Stimulated activated CD4-positive, alpha-beta T cell treated with anti-CD3 and anti-CD28 coated beads, Interleukin-4, amount 100 ng/mL, for 24 hours (primary cell): ENCODE measurements around the gene TBC1D22A.

Source experiments
- DNase-seq: peaks from one replicate; pipeline ENCODE4 v3.0.0-alpha.2; 2020

TBC1D22A gene

DNA sequence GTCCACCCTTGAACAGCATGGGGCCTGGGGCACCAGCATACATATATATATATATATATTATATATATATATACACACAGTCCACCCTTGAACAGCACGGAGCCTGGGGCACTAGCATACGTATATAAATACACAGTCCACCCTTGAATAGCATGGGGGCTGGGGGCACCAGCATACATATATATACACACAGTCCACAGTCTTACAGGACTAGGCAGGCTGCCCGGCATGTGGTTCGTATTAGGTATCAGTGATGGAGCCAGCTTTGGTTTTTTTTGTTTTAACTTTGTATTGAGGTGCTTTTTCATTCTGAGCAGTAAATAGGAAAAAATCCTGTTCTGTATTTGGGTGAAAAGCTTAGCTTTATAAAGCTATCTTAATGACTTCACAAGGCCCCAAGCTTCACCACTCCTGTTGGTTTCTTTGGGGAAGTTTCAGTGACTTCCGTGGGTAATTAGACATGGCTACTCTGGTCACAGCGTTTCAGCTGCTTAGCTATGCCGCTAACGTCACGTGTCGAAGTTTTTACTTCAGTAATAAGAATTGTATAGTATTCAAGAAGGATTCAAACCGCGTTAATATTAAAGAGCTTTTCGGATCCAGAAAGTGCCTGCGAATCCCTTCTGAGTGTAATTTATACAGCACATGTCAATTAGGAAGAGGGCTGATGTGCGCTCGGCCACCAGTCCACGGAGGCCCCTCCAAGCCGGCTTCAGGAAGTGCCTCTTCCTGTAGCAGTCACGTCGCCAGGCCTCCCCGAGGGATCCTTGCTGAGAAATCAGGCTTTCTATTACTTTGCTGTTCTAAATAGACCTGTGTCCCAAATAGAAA, 179.7 kb downstream of the TBC1D22A start:
- no peak for DNase-seq

DNA sequence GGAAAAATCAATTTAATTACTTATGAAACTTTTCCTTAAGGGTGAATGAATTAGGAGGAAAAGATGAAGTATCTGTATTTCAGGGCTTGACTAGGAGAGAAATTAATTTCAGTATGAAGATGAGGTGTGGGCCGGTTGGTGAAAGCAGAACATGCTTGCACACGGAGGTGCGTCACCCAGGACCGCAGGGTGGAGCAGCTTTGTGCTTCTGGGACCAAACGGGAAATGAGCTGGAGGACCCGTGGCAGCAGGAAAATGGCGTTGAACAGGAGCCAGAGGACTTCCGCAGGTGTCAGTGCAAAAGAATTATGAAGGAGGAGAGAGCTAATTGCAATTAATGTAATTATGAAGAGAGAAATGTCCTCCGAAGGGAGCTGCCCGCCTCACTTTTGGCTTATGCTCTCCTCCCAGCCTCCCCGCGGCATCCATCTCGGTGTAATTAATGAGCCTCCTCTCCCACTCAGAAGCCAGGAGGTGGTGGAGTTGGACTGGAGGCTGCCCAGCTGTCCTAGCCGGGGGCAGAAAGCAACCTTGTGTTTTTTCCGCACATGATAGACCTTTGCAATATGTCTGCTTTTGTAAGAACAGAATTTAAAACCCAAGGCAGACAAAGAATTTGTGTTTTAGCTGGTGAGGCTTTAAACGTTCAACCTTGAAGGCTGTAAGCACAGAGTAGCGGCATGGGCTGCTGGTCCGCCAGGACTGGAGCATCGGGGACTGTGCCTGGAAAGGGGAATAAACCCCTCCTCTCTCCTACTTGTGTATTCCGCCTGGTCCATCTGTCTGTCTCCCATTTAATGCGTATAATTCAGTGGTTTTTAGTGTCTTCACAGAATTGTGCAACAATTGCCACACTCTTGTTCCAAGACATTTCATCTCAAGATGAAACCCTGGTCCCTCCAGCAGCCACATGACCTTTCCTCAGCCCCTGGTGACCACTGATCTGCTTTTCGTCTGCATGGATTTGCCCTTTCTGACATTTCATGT, 180.6 kb downstream of the TBC1D22A start:
- no peak for DNase-seq

- DNase-seq, result no peak
Observed at GRCh38 chr22:46945481-46945880, 183.0 kb downstream of the TBC1D22A start.

- DNase-seq, result no peak
Observed at GRCh38 chr22:46946383-46946962, 184.0 kb downstream of the TBC1D22A start.

GRCh38 chr22:46947516-46948257, 185.2 kb downstream of the TBC1D22A start:
- DNase-seq, result no peak

DNA sequence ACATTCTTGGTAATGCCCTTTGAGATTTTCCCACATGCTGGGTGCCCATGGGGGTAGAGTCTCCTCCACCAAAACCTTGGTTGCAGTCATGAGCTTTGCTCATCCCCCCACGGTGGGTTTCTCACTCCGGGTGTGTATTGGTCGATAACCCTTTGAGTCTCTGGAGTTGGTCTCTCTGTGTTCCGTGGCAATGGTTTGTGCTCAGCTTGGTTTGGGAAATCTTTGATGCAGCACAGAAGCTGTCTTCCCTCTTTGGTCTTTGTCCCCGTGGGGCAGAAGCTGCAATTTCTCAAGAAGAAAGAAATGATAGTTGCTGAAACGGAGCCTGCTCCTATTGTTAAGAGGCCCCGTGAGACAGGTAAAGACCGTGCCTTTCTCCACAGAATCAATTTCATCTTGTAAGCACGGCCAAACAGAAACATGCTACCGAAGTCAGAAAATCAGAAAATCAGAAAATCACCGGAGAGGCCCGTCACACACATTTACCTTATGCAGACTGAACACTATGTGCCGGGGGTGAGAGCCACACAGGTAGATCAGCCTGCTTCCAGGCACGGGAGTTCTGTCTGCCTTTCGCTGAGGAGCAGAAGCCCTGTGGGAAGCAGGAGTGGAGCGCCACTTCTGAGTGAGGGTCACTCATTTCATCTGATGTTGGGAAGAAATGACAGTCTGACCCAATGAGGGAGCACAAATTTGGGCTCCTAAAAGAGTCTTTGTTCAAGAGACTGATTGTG, 186.1 kb downstream of the TBC1D22A start:
- DNase-seq, result no peak

- DNase-seq, result no peak
Observed at GRCh38 chr22:46951350-46951749, 188.9 kb downstream of the TBC1D22A start.

DNA sequence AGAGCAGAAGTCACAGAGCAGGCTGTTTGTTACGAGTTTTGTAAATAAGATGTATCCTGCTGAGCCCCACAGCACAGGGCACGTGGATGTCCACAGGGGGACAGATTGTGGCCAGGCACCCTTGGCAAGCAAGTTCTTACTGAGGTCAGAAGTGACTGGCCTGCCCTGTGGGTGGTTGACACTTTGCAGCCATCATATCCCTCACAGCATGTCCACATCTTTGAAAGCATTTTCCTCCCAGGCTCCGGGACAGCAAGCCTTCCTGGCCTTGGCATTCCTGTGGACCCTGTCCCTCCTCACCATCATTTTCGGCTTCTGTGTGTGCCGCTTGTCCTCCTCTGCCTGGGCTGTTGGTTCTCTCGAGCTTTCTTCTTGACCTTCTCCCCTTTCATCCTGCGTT, 189.5 kb downstream of the TBC1D22A start:
- no peak for DNase-seq

GRCh38 chr22:46953968-46954765, 191.7 kb downstream of the TBC1D22A start:
- DNase-seq, result no peak

DNA sequence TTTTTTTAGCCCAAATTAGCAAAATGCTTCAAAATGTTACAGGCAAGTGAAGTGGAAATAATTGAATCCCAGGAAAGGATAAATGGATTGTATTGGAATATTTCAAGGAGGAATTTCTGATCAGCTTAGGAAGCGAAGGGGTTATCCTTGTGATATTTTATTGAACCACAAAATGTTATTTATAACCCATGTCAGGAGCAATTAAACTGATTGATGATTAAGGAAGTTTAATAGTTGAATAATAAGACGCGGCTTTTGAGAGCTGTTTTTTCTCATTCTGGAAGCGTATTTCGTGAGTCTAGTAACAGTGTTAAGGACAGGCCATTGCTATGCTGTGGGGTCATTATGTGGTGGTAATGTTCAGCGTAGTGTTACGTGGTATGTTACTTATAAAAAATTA, 192.3 kb downstream of the TBC1D22A start:
- DNase-seq, result no peak

GRCh38 chr22:46956498-46957215, 194.2 kb downstream of the TBC1D22A start:
- DNase-seq, result no peak

GRCh38 chr22:46957521-46957920, 195.1 kb downstream of the TBC1D22A start:
- DNase-seq, result no peak

- no peak for DNase-seq
Observed at GRCh38 chr22:46958191-46958590, 195.7 kb downstream of the TBC1D22A start.

- no peak for DNase-seq
Observed at GRCh38 chr22:46958658-46959057, 196.2 kb downstream of the TBC1D22A start.

GRCh38 chr22:46959369-46959768, 196.9 kb downstream of the TBC1D22A start:
- no peak for DNase-seq

- no peak for DNase-seq
Observed at GRCh38 chr22:46961591-46962295, 199.3 kb downstream of the TBC1D22A start.

DNA sequence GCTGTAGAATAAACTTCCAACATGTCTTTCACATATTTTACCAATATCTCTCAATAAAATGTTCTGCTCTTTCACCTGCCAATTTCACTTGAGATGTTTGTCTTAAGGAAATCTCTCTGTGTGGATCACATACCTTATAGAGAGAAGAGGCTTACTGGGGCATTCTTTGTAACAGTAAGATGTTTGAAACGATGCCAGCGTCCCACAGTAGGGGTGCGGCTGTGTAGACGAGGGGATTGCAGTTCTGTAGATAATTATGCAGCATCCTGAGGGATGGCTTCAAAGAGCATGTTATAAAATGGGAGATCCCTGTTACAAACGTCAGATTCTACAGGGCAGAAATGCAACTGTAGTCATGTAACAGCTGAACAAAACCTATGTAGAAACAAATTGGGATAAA, 200.0 kb downstream of the TBC1D22A start:
- DNase-seq, result no peak

DNA sequence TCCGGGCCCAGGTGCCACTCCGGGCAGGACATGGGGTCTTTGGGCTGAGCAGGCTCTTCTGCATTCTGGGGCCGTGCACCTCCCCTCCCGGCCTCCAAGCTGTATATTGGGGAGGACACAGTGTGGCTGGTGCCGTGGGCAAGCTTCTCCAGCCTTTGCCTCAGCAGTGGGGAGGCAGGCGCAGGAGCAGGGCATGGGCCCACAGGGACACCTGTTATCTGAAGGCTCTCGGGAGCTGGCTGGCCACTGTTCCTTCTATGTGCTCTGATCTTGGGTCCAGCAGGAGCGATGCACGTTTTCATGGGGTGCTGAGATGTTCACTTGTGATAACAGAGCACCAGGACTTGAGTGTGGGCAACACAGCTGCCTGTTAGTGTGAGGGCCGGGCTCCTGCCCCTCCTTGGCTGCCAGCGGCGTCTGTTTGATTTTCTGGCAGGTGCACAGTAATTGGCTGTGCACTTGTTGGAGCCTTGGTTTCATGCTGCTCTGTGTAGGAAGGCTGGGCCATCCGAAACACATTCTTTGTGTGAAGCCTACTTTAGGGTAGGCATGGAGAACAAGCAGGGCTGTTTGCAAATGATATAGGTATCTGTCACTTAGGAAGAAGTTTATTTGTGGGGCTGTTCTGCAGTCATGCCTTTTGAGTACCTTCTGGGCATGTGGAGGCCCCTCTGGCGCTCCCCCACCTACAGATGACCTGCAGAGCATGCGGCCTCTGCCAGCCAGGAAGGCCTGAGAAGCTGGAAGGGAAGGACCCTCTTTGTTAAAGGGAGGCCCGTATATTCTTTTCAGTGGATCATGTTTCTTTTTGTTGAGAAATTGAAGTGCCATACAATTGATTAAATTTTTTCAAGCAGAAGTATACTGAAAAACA, 201.5 kb downstream of the TBC1D22A start:
- DNase-seq, result no peak
